Measurements from ENCODE around the gene GPX2. TPM values are rescaled to one million over a fixed set of nuclear protein-coding genes. Genes with fewer than 3 reads are reported as not detected.

Gene GPX2
- total and polyA plus RNA-seq, 2 of the 4 experiments (the other 2 are of a cell fraction), result not detected

DNA sequence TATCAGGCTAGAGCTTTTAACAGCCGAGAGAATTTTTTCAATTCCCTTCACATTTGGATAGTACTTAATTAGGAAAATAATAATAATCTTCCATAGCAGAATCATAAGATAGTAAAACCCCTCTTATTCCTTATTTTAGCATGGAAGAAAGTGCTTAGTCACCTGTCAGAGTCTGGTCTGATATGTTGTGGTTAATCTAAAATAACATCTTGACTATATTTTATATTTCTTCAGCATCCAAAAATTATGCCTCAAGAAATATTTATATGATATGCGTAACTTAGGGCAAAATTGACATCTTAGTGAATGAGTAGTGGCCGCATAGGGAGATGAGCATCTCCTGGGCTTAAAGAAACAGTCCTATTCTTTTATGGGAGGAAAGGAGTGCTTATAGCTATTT, 15.5 kb downstream of the GPX2 start:
- dilution Hi-C loops (cut with HindIII; ENCODE audit: low sequenced_read_pairs, unreplicated experiment), result no loop called here
- no peak for TF ChIP-seq RAD21 (IDR thresholded peaks at IDR 0.05; ENCODE audit: low read length)
- TF ChIP-seq BHLHE40 (IDR thresholded peaks at IDR 0.05; ENCODE audit: low read depth, low read length), result no peak
- no peak for TF ChIP-seq MAFK (IDR thresholded peaks at IDR 0.05; ENCODE audit: low read depth, low read length)
- no peak for TF ChIP-seq MAZ (IDR thresholded peaks at IDR 0.05; ENCODE audit: borderline replicate concordance, low read depth, low read length)
- no peak for TF ChIP-seq CHD1 (IDR thresholded peaks at IDR 0.05; ENCODE audit: low read depth, low read length)
- TF ChIP-seq, protein P1, sequence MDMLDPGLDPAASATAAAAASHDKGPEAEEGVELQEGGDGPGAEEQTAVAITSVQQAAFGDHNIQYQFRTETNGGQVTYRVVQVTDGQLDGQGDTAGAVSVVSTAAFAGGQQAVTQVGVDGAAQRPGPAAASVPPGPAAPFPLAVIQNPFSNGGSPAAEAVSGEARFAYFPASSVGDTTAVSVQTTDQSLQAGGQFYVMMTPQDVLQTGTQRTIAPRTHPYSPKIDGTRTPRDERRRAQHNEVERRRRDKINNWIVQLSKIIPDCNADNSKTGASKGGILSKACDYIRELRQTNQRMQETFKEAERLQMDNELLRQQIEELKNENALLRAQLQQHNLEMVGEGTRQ (IDR thresholded peaks at IDR 0.05; ENCODE audit: low read depth, low read length), result no peak
- TF ChIP-seq, protein P2, sequence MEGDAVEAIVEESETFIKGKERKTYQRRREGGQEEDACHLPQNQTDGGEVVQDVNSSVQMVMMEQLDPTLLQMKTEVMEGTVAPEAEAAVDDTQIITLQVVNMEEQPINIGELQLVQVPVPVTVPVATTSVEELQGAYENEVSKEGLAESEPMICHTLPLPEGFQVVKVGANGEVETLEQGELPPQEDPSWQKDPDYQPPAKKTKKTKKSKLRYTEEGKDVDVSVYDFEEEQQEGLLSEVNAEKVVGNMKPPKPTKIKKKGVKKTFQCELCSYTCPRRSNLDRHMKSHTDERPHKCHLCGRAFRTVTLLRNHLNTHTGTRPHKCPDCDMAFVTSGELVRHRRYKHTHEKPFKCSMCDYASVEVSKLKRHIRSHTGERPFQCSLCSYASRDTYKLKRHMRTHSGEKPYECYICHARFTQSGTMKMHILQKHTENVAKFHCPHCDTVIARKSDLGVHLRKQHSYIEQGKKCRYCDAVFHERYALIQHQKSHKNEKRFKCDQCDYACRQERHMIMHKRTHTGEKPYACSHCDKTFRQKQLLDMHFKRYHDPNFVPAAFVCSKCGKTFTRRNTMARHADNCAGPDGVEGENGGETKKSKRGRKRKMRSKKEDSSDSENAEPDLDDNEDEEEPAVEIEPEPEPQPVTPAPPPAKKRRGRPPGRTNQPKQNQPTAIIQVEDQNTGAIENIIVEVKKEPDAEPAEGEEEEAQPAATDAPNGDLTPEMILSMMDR (conservative IDR thresholded peaks at IDR 0.05; ENCODE audit: low read depth, low read length), result no peak
- no peak for TF ChIP-seq SMC3 (IDR thresholded peaks at IDR 0.05; ENCODE audit: low read depth, low read length)
- no peak for TF ChIP-seq FOS (IDR thresholded peaks at IDR 0.05; ENCODE audit: low read depth, low read length)
- TF ChIP-seq POLR2A (IDR thresholded peaks at IDR 0.05; ENCODE audit: low read depth, low read length), result no peak
- TF ChIP-seq RFX5 (IDR thresholded peaks at IDR 0.05; ENCODE audit: low read depth, low read length), result no peak
- no peaks in the 10 kb centered on the region for H3K9me3 ChIP-seq (ENCODE audit: control insufficient read depth, insufficient read depth, low read length)

More for the DNA sequence above, 15.5 kb downstream of the GPX2 start:
- Histone ChIP-seq H3K4me2 (ENCODE audit: low read depth, low read length) (no peak overlapping the region), H2AK9ac (replicated peaks; ENCODE audit: low read depth, low read length, poor library complexity) (no peak overlapping the region), H4K20me1 (ENCODE audit: insufficient read depth, low read length) (no peaks in the 10 kb centered on the region; the same call in none of the 2 replicates), H3K4me3 (ENCODE audit: insufficient read depth, low read depth, low read length) (no peak overlapping the region), H3K36me3 (ENCODE audit: control insufficient read depth, insufficient read depth, low read length) (peaks cover 18% of the 10 kb centered on the region), H4K5ac (ENCODE audit: low read depth, low read length) (no peak overlapping the region), H3K27me3 (ENCODE audit: control insufficient read depth, insufficient read depth, low read length) (no peaks in the 10 kb centered on the region), H3K79me1 (ENCODE audit: low read depth in 1 of 2, low read length in 2 of 2) (peaks cover 20 to 33% of the 10 kb centered on the region in 2 experiments), H3K18ac (ENCODE audit: low read depth, low read length) (no peak overlapping the region), H4K8ac (ENCODE audit: low read depth in 2 of 2, low read length in 2 of 2) (no peak overlapping the region), H2BK5ac (ENCODE audit: low read depth, low read length, poor library complexity, severe bottlenecking) (no peak overlapping the region), H3K9ac (ENCODE audit: low read depth, low read length) (no peak overlapping the region), H2BK20ac (ENCODE audit: low read depth, low read length) (no peak overlapping the region), H3K27ac (ENCODE audit: insufficient read depth, low read length) (no peak overlapping the region), H3K4me1 (ENCODE audit: control insufficient read depth, insufficient read depth, low read length) (no peaks in the 10 kb centered on the region; the same call in 1 of the 2 replicates), H3K9me1 (ENCODE audit: insufficient read depth, low read length) (no peaks in the 10 kb centered on the region; the same call in 1 of the 2 replicates), H3K4ac (ENCODE audit: low read depth, low read length) (no peak overlapping the region), H3K14ac (replicated peaks; ENCODE audit: low read depth, low read length) (no peak overlapping the region), H4K91ac (ENCODE audit: insufficient read depth, low read depth, low read length) (no peak overlapping the region), H2BK120ac (ENCODE audit: low read depth, low read length) (no peak overlapping the region), H3K23ac (ENCODE audit: low read depth, low read length) (no peak overlapping the region), H2BK15ac (ENCODE audit: low read depth, low read length) (no peak overlapping the region), H2AFZ (replicated peaks; ENCODE audit: low read length, poor library complexity) (no peak overlapping the region), H3K56ac (ENCODE audit: extremely low read depth, insufficient read depth, low read length) (no peak overlapping the region), H2AK5ac (ENCODE audit: low read depth, low read length) (no peak overlapping the region)
- DNase-seq, result no peak
- CTCF ChIA-PET, result no interaction called here
- intact Hi-C loops (cut with micrococcal nuclease), result no loop called here
- no CpG with 5 or more reads among the region's 3 CpGs for WGBS, 2 experiments (ENCODE audit: extremely low coverage in 2 of 2, insufficient read length in 1 of 2)
- in situ Hi-C loops (cut with MboI; ENCODE audit: low sequenced_read_pairs), result no loop called here
- no TSS peak for BruUV-seq (replicated peaks)
- POLR2A ChIA-PET (ENCODE audit: unreplicated experiment), result no interaction called here
- ATAC-seq (ENCODE audit: low read depth), result no peak
